Measurements from ENCODE around the gene ADAMTS20.

The ADAMTS20 gene

DNA sequence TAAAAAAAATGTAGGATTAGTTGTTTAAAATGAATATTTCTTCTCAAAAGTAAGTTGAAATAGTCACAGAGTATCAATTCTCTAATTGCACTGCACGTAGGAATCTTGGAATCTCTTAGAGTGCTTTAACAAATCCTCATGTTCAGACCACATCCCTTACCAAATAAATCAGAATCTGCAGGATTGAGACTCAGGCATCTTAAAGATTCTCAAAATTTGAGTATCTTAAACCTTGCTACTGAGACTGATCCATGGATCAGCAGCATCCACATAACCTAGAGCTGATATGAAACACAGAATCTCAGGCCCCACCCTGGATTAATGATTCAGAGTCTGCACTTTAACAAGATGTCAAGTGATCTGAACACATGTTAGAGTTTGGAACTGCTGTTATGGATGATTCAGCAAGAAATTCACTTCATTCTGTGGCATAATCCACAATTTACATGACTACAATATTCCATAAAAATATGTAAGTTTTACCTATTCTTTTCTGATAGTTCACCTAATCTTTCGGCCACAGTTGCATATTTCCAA is 58.7 kb downstream of the ADAMTS20 start:
- no peak for DNase-seq (ENCODE audit: extremely low read depth in 1 of 2, low read depth in 1 of 2)

DNA sequence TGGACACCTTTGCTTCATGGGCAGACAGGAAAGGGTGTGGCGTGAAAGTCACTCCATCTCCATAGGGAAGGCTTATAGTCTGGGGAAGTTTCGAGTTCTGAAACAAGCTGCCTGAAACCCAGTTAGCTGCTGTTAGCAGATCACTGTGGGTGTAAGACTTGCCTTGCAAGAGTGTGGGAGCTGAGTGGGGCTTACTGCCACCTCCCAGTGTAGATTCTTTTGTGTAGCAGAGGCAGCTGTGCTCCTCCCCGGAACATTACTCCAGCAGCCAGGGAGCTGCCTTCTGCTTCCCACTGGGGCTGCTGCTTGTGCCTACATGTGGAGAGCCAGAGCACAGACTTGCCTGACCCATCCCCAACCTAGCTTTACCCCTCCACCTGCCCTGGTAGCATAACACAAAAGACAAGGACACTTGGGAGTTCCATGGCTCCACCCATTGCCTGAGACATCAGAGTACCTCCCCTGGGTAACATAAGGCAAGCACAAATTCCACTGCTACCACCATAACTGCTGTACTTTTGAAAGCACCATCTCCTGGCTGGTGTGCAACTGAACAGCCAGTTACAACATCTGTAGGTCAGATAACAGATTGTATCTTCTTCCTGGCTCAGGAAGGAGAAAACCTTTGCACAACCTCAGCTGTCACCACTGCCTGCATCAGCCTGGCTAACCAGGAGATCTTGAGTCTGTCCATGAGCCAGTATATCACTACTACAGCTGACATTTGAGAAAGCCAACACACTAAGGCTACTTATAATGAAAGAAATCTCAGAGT is 69.5 kb downstream of the ADAMTS20 start:
- DNase-seq (ENCODE audit: extremely low read depth in 1 of 2, low read depth in 1 of 2) = no peak

DNA sequence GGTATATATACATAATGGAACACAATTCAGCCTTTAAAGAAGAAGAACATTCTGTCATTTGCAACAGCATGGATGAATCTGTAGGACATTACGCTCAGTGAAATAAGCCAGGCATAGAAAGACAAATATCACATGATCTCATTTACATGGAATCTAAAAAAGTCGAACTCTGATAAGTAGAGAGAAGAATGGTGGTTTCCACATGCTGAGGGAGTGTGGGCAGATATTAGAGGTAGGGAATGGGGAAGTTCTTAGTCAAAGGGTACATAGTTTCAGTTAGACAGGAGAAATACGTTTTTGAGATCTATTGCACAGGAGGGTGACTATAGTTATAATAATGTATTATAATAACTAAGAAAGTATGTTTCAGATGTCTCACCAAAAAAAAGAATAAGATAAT is 71.4 kb downstream of the ADAMTS20 start:
- no peak for DNase-seq (ENCODE audit: extremely low read depth in 1 of 2, low read depth in 1 of 2)

DNA sequence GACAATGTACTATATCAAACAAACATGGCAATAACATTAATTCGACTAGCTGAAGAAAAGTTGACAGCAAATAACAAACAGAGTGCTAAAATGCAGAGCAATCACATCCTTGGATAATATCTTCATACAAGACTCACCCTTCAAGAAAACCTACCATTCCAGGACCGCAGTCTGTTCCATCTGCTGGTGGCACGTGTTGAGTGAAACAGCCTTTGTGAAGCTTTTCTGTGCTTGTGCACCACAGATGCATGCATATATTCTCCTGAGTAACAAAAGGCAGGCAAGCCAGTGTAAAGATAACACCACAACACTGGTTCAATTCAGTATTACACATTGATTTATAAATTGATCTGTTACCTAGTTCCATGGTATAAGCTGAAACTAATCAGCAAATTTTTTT is 89.3 kb downstream of the ADAMTS20 start:
- DNase-seq (ENCODE audit: extremely low read depth in 1 of 2, low read depth in 1 of 2) = no peak

DNA sequence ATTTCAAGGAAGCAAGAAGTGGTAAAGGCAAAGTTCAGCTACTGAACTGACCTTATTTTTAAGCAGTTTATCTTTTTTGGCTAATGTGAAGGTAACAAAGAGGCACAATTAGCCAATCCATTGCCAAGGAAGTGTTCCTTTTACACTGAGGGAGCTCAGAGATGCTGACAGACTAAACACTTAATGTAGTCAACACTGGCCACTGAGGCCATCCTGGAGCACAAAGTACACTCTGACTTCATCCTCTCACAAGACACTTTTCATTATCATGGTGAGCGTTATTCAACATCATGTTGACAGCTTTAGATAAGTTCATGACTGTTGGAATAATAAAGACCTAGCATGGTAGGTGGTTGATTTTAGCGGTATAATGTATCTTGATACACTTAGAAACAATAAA is 89.9 kb downstream of the ADAMTS20 start:
- DNase-seq (ENCODE audit: extremely low read depth in 1 of 2, low read depth in 1 of 2) = no peak

DNA sequence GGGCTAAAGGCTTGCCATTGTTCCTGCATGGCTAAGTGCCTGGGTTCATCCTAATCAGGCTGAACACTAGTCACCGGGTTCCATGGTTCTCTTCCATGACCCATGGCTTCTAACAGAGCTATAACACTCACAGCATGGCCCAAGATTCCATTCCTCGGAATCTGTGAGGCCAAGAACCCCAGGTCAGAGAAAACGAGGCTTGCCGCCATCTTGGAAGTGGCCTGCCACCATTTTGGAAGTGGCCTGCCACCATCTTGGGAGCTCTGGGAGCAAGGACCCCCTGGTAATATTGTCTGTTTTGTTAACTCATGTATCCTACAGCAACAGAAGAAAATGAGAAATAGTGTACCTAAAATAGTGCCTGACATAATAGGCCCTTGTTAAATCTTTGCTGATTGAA is 92.7 kb downstream of the ADAMTS20 start:
- DNase-seq (ENCODE audit: extremely low read depth in 1 of 2, low read depth in 1 of 2) = no peak

DNA sequence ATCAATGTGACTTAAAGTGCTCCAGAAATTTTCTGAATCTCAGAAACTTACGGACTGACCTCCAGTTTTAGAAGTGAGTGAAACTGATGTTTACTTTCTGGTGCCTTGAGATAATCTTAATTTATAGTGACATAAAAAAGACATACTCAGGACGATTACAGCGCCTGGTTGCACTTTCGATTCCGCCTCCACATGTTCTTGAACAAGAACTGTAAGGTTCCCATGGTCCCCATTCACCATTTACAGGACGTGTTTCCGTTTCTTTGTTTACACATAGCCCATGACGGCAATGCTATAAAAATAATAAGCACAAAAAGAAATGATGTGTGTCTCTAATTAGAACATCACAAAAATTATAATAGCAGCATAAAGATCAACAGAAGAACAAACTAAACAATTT is 98.2 kb downstream of the ADAMTS20 start:
- DNase-seq (ENCODE audit: extremely low read depth in 1 of 2, low read depth in 1 of 2) = no peak

DNA sequence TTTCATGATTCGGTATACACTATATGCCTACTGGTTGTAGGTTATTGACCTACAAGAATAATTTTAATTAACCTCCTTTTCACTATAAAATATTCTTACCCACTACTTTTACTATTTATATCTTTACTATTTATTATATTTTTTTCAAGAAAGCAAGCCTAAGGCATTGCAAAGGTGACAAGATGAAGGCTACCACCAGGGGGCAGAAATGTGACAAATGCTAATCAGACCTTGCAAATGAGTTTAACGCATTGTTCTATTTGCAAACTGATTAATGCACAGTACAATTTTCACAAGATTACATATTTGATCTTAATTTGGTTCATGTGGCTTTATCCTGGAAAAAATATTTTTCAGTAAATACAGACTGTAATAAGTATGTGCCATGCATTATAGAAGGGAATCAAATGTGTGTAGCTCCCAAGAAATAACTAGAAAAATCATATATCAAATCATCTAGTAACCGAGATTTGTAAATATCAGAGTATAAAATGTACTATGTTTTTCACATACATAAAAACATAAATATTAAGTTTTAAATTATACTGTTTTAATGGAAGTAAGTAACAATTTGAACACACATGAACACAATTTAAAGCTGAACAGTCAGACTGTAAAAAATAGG is 107.0 kb downstream of the ADAMTS20 start:
- peak in 1 of 2 donors; percentile 11 for DNase-seq (ENCODE audit: extremely low read depth in 1 of 2, low read depth in 1 of 2)

DNA sequence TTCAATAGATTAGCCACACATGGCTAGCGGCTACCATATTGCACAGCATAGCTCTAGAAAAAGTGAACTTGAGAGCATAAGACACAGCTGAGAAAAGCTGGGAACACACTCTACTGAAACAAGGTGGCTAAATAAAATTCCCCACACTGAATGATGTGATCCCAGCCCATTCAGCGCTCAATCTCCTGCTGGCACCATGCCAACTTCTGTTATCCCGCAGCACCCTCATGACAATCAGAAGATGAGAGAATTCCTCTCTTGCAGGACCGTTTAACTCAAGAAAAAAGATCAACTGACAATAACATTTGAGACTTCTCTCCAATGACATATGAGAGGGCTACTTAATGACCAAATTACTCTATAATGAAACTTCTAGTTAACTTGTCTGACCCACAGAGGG is 115.4 kb downstream of the ADAMTS20 start:
- no peak for DNase-seq (ENCODE audit: extremely low read depth in 1 of 2, low read depth in 1 of 2)

DNA sequence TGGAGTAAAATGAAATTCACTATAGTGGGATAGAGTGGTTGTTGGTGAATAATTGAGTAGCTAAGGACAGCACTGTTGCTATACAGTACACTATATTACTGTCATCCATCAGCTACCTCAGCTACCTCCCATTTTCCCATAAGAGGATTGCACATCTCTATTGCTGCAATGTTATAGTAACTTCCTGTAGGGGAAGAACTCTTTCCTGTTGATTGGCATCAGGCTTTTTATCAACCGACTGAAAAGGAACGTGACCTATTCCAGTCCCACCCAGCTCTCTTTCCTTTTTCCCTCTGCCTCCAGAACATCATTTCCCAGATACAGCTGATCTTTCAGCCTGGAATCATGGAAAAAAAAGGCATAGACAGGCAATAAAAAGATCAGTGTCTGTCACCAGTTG is 117.4 kb downstream of the ADAMTS20 start:
- DNase-seq (ENCODE audit: extremely low read depth in 1 of 2, low read depth in 1 of 2) = no peak

DNA sequence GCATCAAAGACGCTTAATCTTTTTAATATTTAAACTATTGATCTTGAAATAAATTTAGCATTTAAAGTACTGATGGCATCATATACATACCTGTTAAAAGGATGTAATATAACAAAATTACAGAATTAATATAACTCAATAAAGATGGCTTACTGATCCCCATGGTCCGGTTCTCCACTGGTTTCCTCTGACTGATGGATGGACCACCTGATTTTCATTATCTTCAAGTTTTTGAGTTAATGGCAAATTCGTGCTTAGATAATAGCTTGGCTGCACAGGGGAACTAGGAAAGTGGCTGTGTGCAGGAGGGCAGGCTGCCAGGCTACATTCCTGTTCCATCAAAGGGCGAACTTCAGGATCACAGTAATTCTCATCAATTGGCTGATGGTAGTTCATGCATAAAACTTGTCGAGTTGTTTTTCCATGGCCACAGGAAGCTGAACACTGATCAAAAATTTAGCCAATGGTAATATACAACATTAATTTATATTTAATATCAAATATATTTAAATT is 123.9 kb downstream of the ADAMTS20 start:
- DNase-seq (ENCODE audit: extremely low read depth in 1 of 2, low read depth in 1 of 2) = no peak

DNA sequence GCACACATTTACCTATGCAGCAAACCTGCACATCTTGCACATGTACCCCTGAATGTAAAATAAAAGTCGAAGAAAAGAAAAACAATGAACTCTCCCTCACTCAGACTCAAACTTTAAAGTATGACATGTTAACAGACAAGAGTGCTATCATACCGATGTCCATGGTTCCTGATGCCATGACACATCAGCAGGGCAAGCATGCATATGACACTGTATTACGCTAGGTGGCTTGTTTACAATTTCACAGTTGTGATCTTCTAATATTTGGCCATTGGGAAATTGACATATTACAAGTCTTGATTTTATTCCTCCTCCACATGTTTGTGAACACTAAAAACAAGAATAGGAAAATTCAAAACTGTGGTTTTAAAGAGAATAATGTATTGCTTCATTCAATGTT is 126.6 kb downstream of the ADAMTS20 start:
- DNase-seq (ENCODE audit: extremely low read depth in 1 of 2, low read depth in 1 of 2) = no peak

DNA sequence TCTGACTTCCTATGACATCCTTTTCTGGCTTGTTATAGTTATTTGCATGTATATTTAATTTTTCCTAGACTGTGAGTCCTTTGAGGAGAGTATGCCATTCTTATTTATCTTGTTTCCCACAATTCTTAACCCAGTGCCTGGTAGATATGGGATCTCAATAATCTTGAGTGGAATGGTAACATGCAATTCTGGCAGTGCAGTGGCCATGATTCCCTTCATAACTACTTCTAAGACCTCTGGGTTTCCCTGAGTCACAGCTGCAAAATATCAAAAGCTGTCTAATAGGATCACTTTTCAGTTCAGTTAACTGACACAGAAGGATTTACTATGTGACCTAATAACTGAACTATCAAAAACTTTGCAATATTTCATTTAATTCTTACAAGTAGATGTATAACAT is 135.0 kb downstream of the ADAMTS20 start:
- no peak for DNase-seq (ENCODE audit: extremely low read depth in 1 of 2, low read depth in 1 of 2)

DNA sequence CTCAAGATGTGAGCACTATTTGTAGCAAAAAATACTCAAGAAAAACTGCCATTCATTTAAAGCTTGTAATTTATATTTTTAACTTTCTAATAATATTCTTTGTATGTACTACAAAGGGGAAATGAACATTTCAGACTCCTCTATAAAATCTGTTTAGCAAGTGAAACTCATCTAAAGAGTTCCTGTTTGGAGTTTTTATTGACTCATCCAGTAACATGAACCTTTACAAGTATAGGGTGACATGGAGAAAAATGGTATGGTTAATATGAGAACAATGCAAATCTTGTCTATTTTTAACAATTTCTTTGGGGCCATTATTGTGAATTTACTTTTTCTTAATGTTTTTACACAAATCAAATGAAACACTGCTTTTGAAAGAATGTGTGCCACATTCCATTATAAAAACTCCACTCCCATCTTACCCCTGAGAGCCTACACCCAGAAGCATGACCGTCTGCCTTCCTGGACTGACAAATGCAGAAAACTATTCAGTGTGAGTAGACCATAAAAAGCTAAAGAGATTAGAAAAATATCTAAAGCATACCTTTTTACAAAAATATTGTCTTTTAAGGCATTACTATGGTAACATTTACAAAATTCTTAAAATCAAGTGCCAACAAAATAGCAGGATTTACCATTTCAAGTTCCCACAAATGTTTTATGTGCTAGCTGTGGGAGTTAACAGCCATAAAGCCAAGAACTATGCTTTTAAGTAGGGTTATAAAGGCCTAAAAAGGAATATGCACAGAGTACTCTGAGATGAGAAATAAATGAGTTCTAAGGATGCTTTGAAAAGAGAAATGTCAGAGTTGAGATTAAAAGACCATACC is 144.0 kb downstream of the ADAMTS20 start:
- no peak for DNase-seq (ENCODE audit: extremely low read depth in 1 of 2, low read depth in 1 of 2)

DNA sequence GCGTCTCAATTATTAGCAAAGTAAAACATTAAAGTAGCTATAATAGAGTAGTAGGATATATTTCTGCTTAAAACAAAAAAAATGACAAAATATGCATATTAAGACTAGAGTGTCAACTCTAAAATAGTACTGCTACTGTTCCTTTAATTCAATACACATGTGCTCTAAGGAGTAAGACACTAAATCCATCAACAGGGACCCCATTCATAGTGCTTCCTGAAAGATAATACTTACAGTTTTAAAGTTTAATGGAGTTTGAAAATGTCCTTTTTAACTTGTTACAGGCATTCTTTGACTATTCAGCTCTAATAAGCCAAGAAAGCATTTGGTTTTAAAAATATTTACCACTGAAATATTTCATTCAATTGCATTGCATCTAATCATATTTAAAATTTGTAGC is 145.2 kb downstream of the ADAMTS20 start:
- no peak for DNase-seq (ENCODE audit: extremely low read depth in 1 of 2, low read depth in 1 of 2)

DNA sequence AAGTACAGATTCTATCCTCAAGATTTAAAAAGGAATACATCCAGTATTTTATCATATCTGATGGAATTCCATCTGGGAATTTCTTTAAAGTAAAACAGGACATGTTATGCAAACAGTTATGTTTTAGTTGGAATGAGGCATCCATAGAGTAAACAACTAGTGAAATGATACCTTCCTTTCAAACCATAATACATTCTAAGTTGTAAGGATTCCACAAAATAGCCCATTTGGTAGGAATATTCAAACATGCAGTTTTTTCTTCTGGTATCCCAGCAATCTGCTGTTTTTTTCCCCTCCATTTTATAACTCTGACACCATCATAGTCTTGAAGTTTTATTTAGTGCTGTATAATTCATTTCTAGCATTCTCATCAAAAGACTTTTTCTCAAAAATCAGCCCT is 149.6 kb downstream of the ADAMTS20 start:
- DNase-seq (ENCODE audit: extremely low read depth in 1 of 2, low read depth in 1 of 2) = no peak

DNA sequence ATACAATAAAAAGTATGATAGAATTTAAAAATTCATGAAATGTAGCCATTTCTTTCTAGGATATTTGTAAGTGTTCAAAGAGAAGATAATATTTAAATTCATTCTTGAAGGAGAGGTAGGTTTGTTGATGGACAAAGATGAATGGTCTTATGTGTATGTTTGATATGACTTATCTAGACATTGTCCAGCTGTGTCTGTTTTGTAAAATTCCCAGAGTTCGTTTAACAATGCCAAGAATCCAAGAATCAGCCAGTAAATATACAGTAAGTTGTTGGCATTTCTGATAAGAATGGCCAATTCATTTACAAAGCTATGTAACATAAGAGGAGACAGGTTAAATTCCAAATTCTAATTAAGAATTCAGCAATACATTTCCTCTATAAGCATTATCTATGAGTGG is 150.9 kb downstream of the ADAMTS20 start:
- DNase-seq (ENCODE audit: extremely low read depth in 1 of 2, low read depth in 1 of 2) = no peak

DNA sequence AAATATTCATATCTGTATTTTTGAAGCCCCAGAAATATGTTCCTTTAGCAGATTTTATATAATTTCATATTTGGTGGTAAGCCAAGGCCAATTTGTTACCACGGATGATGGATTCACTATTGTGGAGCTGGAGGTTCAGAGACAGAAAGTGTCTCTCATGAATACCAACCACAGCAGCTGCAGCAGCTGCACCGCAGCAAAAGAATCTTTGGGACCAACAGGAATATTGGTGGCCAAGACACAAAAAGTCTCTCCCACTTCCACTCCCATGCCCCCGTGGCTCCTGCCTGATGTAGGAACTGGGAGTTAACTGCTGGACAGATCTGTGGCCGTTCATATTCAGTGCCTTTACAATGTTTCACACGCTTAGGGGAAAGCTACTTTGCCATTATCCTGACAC is 155.3 kb downstream of the ADAMTS20 start:
- DNase-seq (ENCODE audit: extremely low read depth in 1 of 2, low read depth in 1 of 2) = no peak

DNA sequence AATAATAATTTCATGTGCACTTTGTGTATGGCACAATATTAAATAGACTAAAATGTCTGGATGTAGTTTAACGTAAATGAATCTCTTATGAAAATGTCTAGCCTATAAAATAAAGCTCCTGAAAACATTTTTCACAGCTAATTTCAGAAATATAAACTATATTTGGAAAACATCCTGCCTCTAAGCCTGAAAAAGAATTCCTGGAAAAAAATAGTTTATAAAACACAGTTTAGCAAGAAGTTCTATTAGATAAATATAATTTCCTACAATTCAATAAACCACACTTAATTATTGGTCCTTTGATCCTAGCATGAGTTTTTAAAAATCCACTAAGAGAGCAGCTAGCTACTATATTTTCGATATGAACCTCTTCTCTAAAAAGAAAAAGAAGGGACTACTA is 159.9 kb downstream of the ADAMTS20 start:
- DNase-seq (ENCODE audit: extremely low read depth in 1 of 2, low read depth in 1 of 2) = no peak

DNA sequence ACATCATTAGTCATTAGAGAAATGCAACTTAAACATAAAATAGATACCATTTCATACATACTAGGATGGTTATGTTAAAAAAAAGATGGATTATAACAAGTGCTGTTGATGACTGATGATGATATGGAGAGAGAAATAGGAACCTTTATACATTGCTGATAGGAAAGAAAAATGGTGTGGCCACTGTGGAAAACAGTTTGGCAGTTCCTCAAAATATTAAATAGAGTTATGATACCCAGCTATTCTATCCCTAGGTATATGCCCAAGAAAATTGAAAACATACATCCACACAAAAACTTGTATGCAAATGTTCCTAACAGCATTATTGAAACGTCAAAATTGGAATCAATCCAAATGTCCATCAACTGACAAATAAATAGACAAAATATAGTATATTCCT is 170.1 kb downstream of the ADAMTS20 start:
- DNase-seq (ENCODE audit: extremely low read depth in 1 of 2, low read depth in 1 of 2) = no peak

DNA sequence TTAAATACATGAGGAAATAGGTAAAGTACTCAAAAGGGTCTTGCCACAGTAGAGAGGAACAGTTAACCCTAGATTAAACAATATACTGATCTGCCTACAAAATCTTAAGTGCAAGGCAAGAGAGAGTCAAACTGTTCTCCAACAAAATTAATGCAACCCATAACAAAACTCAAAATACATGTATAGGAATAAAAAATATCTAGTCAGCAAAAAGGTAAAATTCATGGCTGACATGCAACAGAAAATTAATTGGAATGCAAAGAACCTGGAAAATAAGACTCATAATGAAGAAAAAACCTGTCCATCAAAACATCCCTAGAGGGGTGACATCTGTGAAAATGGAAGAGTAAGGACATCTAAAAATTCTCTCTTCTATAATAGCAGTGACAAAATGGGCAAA is 173.6 kb downstream of the ADAMTS20 start:
- no peak for DNase-seq (ENCODE audit: extremely low read depth in 1 of 2, low read depth in 1 of 2)

Measured in activated CD8-positive, alpha-beta memory T cell treated with anti-CD3 and anti-CD28 coated beads for 1 hour (primary cell).